Lower leg skin (tissue), 4 donors: ENCODE results near the gene NME9. TPM values are rescaled to one million over a fixed set of nuclear protein-coding genes. Genes with fewer than 3 reads are reported as not detected.

Source experiments
- DNase-seq, 2 donors: peaks; one replicate each; pipeline ENCODE4 v3.0.0-alpha.2; 2019; ENCODE audit warnings: low spot score in 2 of 2
- H3K4me3 ChIP-seq: fragments of 200-600 bp; sonication (generic); 2 replicates; pipeline ENCODE4 v1.5.1; 2017; ENCODE audit warnings: mild to moderate bottlenecking, low read depth; ENCODE audit not compliant: poor library complexity, severe bottlenecking
- POLR2A ChIP-seq, 2 donors: fragments of 450-650 bp; IDR thresholded peaks; one replicate each; pipeline ENCODE4 v1.6.1; 2016 to 2017; ENCODE audit warnings: antibody characterized with exemption in 2 of 2, mild to moderate bottlenecking in 1 of 2, moderate library complexity in 1 of 2
- WGBS, 2 donors: methylation state at CpG; one replicate each; pipeline ENCODE4 v1.1.5; 2018; 5-methylcytosine and 5-hydroxymethylcytosine counted together
- intact Hi-C: fragments of 100-400 bp; cut with DNase I; formaldehyde crosslinking; loops from one replicate; pipeline ENCODE4 v1.15.0; 2023; ENCODE audit warnings: low total_unique reads
- total RNA-seq, 4 donors: library from RNA; depleted of rRNA; stranded (reverse); fragments of >200 nt; gene quantifications; one replicate each; pipeline ENCODE4 v1.1.0, GENCODE V29; 2016
- TF ChIP-seq, protein P1 (sequence below), 3 donors: fragments of 450-650 bp; IDR thresholded peaks; one replicate each; pipeline ENCODE4 v1.5.1; 2016; ENCODE audit warnings: antibody characterized with exemption in 3 of 3, mild to moderate bottlenecking in 3 of 3, moderate library complexity in 2 of 3

Gene NME9
- total RNA-seq, 4 donors from 2014 or later = 0.42 TPM; not detected in 3

DNA sequence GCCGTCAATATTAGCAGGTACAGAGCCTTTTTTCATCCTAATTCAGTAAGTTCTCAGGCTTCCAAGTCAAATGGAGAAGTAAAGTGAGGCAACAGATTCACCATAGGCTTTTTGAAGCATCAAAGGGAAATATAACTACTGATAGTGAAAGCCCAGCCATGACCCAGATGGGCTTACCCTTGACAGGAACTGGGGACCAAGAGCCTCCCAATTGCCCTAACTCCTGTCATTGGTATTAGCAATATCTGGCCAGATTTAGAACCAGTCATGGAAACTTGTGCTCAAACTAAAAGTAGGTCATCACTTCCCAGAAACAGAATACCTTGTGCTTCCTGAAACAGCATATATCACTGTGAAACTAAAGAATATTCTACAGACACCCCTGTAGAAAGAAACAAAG is 33.0 kb downstream of the NME9 start:
- 87 to 93% methylated on average over 1 of the region's 1 CpG for WGBS, 2 donors
- no peak for DNase-seq
- TF ChIP-seq POLR2A (IDR thresholded peaks at IDR 0.05) = no peak
- TF ChIP-seq, protein P1, sequence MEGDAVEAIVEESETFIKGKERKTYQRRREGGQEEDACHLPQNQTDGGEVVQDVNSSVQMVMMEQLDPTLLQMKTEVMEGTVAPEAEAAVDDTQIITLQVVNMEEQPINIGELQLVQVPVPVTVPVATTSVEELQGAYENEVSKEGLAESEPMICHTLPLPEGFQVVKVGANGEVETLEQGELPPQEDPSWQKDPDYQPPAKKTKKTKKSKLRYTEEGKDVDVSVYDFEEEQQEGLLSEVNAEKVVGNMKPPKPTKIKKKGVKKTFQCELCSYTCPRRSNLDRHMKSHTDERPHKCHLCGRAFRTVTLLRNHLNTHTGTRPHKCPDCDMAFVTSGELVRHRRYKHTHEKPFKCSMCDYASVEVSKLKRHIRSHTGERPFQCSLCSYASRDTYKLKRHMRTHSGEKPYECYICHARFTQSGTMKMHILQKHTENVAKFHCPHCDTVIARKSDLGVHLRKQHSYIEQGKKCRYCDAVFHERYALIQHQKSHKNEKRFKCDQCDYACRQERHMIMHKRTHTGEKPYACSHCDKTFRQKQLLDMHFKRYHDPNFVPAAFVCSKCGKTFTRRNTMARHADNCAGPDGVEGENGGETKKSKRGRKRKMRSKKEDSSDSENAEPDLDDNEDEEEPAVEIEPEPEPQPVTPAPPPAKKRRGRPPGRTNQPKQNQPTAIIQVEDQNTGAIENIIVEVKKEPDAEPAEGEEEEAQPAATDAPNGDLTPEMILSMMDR (IDR thresholded peaks at IDR 0.05) = no peak
- H3K4me3 ChIP-seq = no peak overlapping the region
- intact Hi-C loops = no loop called here

DNA sequence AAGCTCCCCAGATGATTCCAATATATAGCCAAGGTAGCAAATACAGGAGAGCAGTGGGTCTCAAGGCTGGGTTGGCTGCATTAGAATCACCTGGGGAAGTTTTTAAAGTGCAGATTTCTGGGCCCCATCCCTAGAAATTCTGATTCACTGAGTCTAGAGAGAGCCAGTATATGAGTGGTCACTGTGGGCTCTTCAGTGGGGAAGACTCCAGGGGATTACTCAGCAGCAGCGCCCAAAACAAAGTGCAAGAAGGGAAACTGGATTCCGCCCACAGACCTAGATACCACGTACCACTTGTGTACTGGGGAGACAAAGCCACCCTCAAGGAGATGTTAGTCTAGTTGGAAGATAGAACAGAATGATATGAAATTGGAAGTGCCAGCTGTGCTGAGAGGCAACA is 40.0 kb downstream of the NME9 start:
- WGBS, 2 donors = 88 to 90% methylated on average over 3 of the region's 3 CpGs
- no peak for DNase-seq

DNA sequence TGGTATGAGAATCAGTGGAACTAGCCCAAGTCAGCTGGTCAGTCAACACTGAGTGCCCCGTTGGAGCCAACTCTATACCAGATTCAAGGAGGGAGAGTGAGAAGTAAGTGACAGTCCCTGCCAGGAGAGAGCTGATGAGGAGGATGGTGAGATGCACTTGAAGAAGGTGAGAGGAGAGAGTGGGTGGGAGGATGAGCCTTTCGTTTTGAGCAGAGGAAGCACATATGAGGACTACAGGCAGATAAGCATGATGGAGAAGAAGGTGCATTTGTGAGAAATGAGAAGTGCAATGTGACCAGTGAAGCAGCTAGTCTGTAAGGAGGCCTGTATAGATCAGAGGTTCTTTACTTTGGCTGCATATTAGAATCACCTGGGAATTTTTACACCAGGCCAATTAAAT is 40.4 kb downstream of the NME9 start:
- intact Hi-C loops = no loop called here
- WGBS, 2 donors = 85 to 96% methylated on average over 2 of the region's 2 CpGs
- TF ChIP-seq, protein P1 (IDR thresholded peaks at IDR 0.05) = no peak
- no peak for TF ChIP-seq POLR2A (IDR thresholded peaks at IDR 0.05)
- DNase-seq = no peak
- no peak overlapping the region for H3K4me3 ChIP-seq

More for the DNA sequence above, 40.0 kb downstream of the NME9 start:
- intact Hi-C loops = no loop called here
- H3K4me3 ChIP-seq = no peak overlapping the region
- TF ChIP-seq, protein P1 (IDR thresholded peaks at IDR 0.05) = no peak
- TF ChIP-seq POLR2A (IDR thresholded peaks at IDR 0.05) = no peak

DNA sequence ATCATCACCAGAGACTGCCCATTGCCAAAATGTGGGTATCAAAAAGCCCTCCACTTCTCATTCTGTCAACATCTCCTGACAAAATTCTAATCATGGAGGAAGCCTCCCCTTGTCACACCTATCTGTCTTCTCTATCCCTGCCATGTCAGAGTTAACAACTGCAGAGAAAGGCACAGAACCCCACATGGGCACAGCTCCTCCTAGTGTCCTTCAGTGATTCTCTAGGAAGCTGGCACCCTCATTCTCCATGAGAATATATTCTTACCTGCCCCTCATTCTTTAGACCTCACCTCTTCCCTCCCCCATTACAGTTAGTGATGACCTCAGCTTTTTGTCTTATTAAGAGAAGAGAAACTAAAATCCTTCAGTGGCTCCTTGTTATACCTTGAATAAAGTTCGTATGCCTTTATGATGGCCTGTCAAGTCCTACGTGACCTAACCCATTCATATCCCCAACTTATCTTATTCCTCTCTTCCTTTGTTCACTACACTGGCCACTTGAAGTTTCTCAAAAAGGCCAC is 44.6 kb downstream of the NME9 start:
- DNase-seq = no peak
- H3K4me3 ChIP-seq = no peak overlapping the region
- TF ChIP-seq POLR2A (IDR thresholded peaks at IDR 0.05) = no peak
- TF ChIP-seq, protein P1 (IDR thresholded peaks at IDR 0.05) = no peak
- 82 to 95% methylated on average over 2 of the region's 2 CpGs for WGBS, 2 donors
- intact Hi-C loops = no loop called here

DNA sequence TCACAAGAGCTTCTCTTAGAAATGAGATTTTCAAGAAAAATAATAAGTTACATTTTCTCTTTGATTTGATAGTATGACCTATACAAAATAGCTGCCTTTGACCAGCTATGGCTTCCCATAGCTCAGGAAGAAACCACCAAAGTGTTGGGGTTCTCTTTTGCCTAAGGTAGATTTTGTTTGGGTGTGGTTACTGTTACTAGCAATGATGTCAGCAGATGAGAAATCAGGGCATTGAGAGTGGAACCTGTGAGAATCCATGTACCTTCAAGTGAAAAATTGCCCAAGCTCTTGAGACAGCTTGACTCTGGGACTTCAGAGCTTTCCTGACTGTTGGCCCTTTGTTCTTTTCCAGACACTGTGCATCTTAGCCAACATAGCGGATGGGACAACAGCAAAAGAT is 45.6 kb downstream of the NME9 start:
- H3K4me3 ChIP-seq = no peak overlapping the region
- WGBS, 2 donors = 93 to 94% methylated on average over 1 of the region's 1 CpG
- no peak for TF ChIP-seq POLR2A (IDR thresholded peaks at IDR 0.05)
- TF ChIP-seq, protein P1 (IDR thresholded peaks at IDR 0.05) = no peak
- intact Hi-C loops = no loop called here
- no peak for DNase-seq

DNA sequence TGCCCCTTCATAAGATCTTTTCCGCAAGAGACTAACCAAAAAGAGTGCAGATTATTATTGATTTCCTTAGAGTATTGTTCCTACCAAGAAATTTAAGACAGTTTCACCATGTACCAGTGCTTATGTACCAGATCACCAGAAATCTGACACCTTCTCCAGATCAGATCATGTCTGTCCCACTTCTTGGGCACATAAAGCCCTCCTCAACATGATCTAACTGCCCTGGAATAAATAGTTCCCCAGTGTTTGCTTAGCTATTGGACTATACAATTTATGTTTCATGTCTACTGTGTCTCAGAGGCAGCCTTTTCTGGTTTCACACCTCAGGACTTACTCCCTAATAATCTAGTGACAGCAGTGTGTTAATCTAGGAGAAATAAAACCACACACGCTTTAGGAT is 46.8 kb downstream of the NME9 start:
- no peak overlapping the region for H3K4me3 ChIP-seq
- intact Hi-C loops = no loop called here
- no peak for TF ChIP-seq POLR2A (IDR thresholded peaks at IDR 0.05)
- TF ChIP-seq, protein P1 (IDR thresholded peaks at IDR 0.05) = no peak
- 90 to 91% methylated on average over 2 of the region's 2 CpGs for WGBS, 2 donors
- no peak for DNase-seq
